CD4-positive, alpha-beta T cell treated with Interleukin-12 subunit alpha and Interleukin-12 subunit beta, for 1 hour (primary cell): ENCODE data around the gene CSNK1G3.

Experiments
- DNase-seq: peaks from one replicate; pipeline ENCODE4 v3.0.0-alpha.2; 2020

The CSNK1G3 gene

DNA sequence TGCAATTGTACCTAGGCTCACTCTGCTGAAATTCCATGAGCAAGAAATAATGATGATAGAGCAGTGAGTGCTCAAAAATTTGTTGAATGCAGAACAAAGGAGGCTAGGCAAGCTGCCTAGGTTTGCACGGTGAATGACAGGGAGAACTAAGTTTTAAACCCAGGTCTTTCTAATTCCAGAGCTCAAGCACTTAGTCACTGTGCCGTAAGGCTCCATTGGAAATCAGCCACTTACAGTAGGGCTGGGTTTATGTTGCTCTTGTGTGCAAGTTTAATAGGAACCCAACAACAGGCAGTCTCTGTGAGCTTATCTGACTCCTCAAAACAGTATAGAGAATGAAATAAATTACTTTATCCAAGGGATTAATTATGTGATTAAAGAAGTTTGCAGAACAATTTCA is 147.0 kb downstream of the CSNK1G3 start:
- no peak for DNase-seq

DNA sequence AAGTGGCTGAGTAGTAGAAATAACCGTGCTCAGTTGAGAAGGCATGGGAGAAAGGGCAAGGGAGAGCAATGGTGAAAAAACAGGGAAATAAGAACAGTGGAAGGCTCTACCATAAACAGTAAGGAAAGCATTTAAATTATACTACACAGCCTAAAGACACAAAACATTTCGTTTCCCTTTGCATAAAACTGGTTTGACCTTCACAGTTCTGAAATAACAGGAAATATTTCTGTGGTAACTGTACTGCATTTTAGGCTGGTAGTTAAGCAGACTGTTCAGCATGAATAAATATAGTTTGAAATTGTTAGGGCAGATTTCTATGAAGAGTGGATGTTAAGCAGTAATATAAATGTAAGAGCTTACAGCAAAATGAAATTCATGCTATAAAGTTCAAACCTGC is 147.5 kb downstream of the CSNK1G3 start:
- DNase-seq, result no peak

GRCh38 chr5:123664961-123665360 is 153.0 kb downstream of the CSNK1G3 start:
- no peak for DNase-seq

DNA sequence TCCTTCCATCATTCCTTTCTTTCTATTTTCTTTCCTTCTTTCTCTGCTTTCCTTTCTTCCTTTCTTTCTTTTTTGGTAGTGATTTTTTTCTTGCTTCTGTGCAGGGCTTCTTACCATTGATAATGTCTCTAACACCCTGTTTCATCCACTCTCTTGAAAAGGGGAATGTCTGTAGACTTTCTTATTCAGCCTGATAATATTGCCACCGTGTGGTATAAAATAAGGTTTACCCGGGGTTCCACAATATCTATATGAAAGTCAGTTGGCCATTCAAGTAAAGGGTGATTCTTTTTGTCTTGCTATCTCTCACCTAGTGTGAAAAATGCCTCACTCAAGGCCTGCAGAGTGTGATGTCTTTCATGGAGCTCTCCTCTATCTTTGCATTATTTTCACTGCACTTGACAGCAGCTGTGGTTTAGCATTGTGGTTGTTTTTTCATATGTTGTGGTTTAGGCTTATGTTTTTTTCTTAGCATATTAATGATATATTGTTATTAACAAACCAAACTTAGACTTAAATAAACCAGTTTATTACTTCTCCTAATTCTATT is 153.9 kb downstream of the CSNK1G3 start:
- no peak for DNase-seq
